ENCODE data around the gene ELMO1. TPM values are rescaled to one million over a fixed set of nuclear protein-coding genes. Genes with fewer than 3 reads are reported as not detected.

The ELMO1 gene
- total RNA-seq, 1 experiment from 2014 or later = 137 TPM

- no peaks in the 10 kb centered on the region for H3K27me3 ChIP-seq (ENCODE audit: low read length)
- 0 out of 2 replicates have a peak, but pooled peaks cover 3% of the 10 kb centered on the region for H3K79me2 ChIP-seq (ENCODE audit: low read length)
- no peak overlapping the region for H3K4me2 ChIP-seq (ENCODE audit: low read depth, low read length, poor library complexity, severe bottlenecking)
- H3K9me2 ChIP-seq (replicated peaks; ENCODE audit: insufficient read depth, low read length) = no peaks in the 10 kb centered on the region; the same call in 1 of the 2 replicates
- H3K4me3 ChIP-seq (ENCODE audit: low read length) = no peak overlapping the region
- H3K36me3 ChIP-seq (ENCODE audit: insufficient read depth, low read length) = no peaks in the 10 kb centered on the region
- no peaks in the 10 kb centered on the region for H3K9me3 ChIP-seq (ENCODE audit: low read length)
- H3K4me1 ChIP-seq (ENCODE audit: low read length) = no peaks in the 10 kb centered on the region
- DNase-seq = no peak
- no peaks in the 10 kb centered on the region for H4K20me1 ChIP-seq (ENCODE audit: insufficient read depth, low read depth, low read length)
- H3K27ac ChIP-seq (ENCODE audit: low read length) = no peak overlapping the region
- H2AFZ ChIP-seq (ENCODE audit: low read length) = no peak overlapping the region
- no peak overlapping the region for H3K9ac ChIP-seq (ENCODE audit: low read length)
Measured at GRCh38 chr7:37061849-37062559, 386.7 kb downstream of the ELMO1 start.

- H3K4me2 ChIP-seq (ENCODE audit: low read depth, low read length, poor library complexity, severe bottlenecking) = no peak overlapping the region
- no peak overlapping the region for H2AFZ ChIP-seq (ENCODE audit: low read length)
- H3K4me1 ChIP-seq (ENCODE audit: low read length) = no peaks in the 10 kb centered on the region
- H3K9me2 ChIP-seq (replicated peaks; ENCODE audit: insufficient read depth, low read length) = no peaks in the 10 kb centered on the region
- H3K27me3 ChIP-seq (ENCODE audit: low read length) = no peaks in the 10 kb centered on the region
- no peak overlapping the region for H3K9ac ChIP-seq (ENCODE audit: low read length)
- H3K4me3 ChIP-seq (ENCODE audit: low read length) = no peak overlapping the region
- no peaks in the 10 kb centered on the region for H3K9me3 ChIP-seq (ENCODE audit: low read length)
- no peaks in the 10 kb centered on the region for H3K36me3 ChIP-seq (ENCODE audit: insufficient read depth, low read length)
- H4K20me1 ChIP-seq (ENCODE audit: insufficient read depth, low read depth, low read length) = no peaks in the 10 kb centered on the region
- no peak for DNase-seq
- H3K27ac ChIP-seq (ENCODE audit: low read length) = no peak overlapping the region
- 0 out of 2 replicates have a peak, but pooled peaks cover 3% of the 10 kb centered on the region for H3K79me2 ChIP-seq (ENCODE audit: low read length)
Measured at GRCh38 chr7:37056234-37056912, 392.3 kb downstream of the ELMO1 start.

GRCh38 chr7:37054624-37055241, 393.9 kb downstream of the ELMO1 start:
- Histone ChIP-seq H3K79me2 (ENCODE audit: low read length) (0 out of 2 replicates have a peak, but pooled peaks cover 3% of the 10 kb centered on the region), H3K36me3 (ENCODE audit: insufficient read depth, low read length) (no peaks in the 10 kb centered on the region), H3K9me3 (ENCODE audit: low read length) (no peaks in the 10 kb centered on the region), H3K9ac (ENCODE audit: low read length) (no peak overlapping the region), H3K9me2 (replicated peaks; ENCODE audit: insufficient read depth, low read length) (no peaks in the 10 kb centered on the region), H3K4me1 (ENCODE audit: low read length) (no peaks in the 10 kb centered on the region), H3K27me3 (ENCODE audit: low read length) (no peaks in the 10 kb centered on the region), H3K4me2 (ENCODE audit: low read depth, low read length, poor library complexity, severe bottlenecking) (no peak overlapping the region), H3K4me3 (ENCODE audit: low read length) (no peak overlapping the region), H2AFZ (ENCODE audit: low read length) (no peak overlapping the region), H3K27ac (ENCODE audit: low read length) (no peak overlapping the region), H4K20me1 (ENCODE audit: insufficient read depth, low read depth, low read length) (no peaks in the 10 kb centered on the region)
- DNase-seq = no peak

- Histone ChIP-seq H2AFZ (ENCODE audit: low read length) (no peak overlapping the region), H3K9ac (ENCODE audit: low read length) (no peak overlapping the region), H3K4me2 (ENCODE audit: low read depth, low read length, poor library complexity, severe bottlenecking) (no peak overlapping the region), H3K27me3 (ENCODE audit: low read length) (no peaks in the 10 kb centered on the region), H3K36me3 (ENCODE audit: insufficient read depth, low read length) (no peaks in the 10 kb centered on the region), H3K27ac (ENCODE audit: low read length) (no peak overlapping the region), H3K9me3 (ENCODE audit: low read length) (no peaks in the 10 kb centered on the region), H3K79me2 (ENCODE audit: low read length) (0 out of 2 replicates have a peak, but pooled peaks cover 3% of the 10 kb centered on the region), H3K9me2 (replicated peaks; ENCODE audit: insufficient read depth, low read length) (no peaks in the 10 kb centered on the region), H3K4me1 (ENCODE audit: low read length) (no peaks in the 10 kb centered on the region), H4K20me1 (ENCODE audit: insufficient read depth, low read depth, low read length) (no peaks in the 10 kb centered on the region), H3K4me3 (ENCODE audit: low read length) (no peak overlapping the region)
- DNase-seq = peak; percentile 71
Measured at GRCh38 chr7:37052705-37053104, 396.0 kb downstream of the ELMO1 start.

- no peak overlapping the region for H3K4me2 ChIP-seq (ENCODE audit: low read depth, low read length, poor library complexity, severe bottlenecking)
- H3K4me1 ChIP-seq (ENCODE audit: low read length) = peaks cover 6% of the 10 kb centered on the region
Measured at GRCh38 chr7:37050801-37051200, 397.9 kb downstream of the ELMO1 start.

GRCh38 chr7:37048674-37049073, 400.0 kb downstream of the ELMO1 start:
- H3K9ac ChIP-seq (ENCODE audit: low read length) = no peak overlapping the region
- no peak overlapping the region for H3K4me3 ChIP-seq (ENCODE audit: low read length)
- H3K9me2 ChIP-seq (replicated peaks; ENCODE audit: insufficient read depth, low read length) = no peaks in the 10 kb centered on the region
- no peak overlapping the region for H3K4me2 ChIP-seq (ENCODE audit: low read depth, low read length, poor library complexity, severe bottlenecking)
- no peaks in the 10 kb centered on the region for H3K27me3 ChIP-seq (ENCODE audit: low read length)
- no peaks in the 10 kb centered on the region for H4K20me1 ChIP-seq (ENCODE audit: insufficient read depth, low read depth, low read length)
- H3K79me2 ChIP-seq (ENCODE audit: low read length) = no peaks in the 10 kb centered on the region
- H3K36me3 ChIP-seq (ENCODE audit: insufficient read depth, low read length) = no peaks in the 10 kb centered on the region
- H2AFZ ChIP-seq (ENCODE audit: low read length) = no peak overlapping the region
- peaks cover 12% of the 10 kb centered on the region for H3K4me1 ChIP-seq (ENCODE audit: low read length)
- no peak for DNase-seq
- H3K9me3 ChIP-seq (ENCODE audit: low read length) = no peaks in the 10 kb centered on the region
- no peak overlapping the region for H3K27ac ChIP-seq (ENCODE audit: low read length)

More at GRCh38 chr7:37050801-37051200, 397.9 kb downstream of the ELMO1 start:
- no peak overlapping the region for H3K4me3 ChIP-seq (ENCODE audit: low read length)
- no peaks in the 10 kb centered on the region for H3K79me2 ChIP-seq (ENCODE audit: low read length)
- H3K36me3 ChIP-seq (ENCODE audit: insufficient read depth, low read length) = no peaks in the 10 kb centered on the region
- H3K27me3 ChIP-seq (ENCODE audit: low read length) = no peaks in the 10 kb centered on the region
- no peak overlapping the region for H3K9ac ChIP-seq (ENCODE audit: low read length)
- H4K20me1 ChIP-seq (ENCODE audit: insufficient read depth, low read depth, low read length) = no peaks in the 10 kb centered on the region
- no peak overlapping the region for H2AFZ ChIP-seq (ENCODE audit: low read length)
- H3K27ac ChIP-seq (ENCODE audit: low read length) = no peak overlapping the region
- no peak for DNase-seq
- H3K9me2 ChIP-seq (replicated peaks; ENCODE audit: insufficient read depth, low read length) = no peaks in the 10 kb centered on the region
- H3K9me3 ChIP-seq (ENCODE audit: low read length) = no peaks in the 10 kb centered on the region

GRCh38 chr7:37047260-37047659, 401.4 kb downstream of the ELMO1 start:
- H3K9me3 ChIP-seq (ENCODE audit: low read length) = no peaks in the 10 kb centered on the region
- no peaks in the 10 kb centered on the region for H4K20me1 ChIP-seq (ENCODE audit: insufficient read depth, low read depth, low read length)
- H3K27me3 ChIP-seq (ENCODE audit: low read length) = no peaks in the 10 kb centered on the region
- no peak overlapping the region for H2AFZ ChIP-seq (ENCODE audit: low read length)
- no peak overlapping the region for H3K4me3 ChIP-seq (ENCODE audit: low read length)
- H3K4me2 ChIP-seq (ENCODE audit: low read depth, low read length, poor library complexity, severe bottlenecking) = no peak overlapping the region
- no peaks in the 10 kb centered on the region for H3K36me3 ChIP-seq (ENCODE audit: insufficient read depth, low read length)
- H3K27ac ChIP-seq (ENCODE audit: low read length) = no peak overlapping the region
- H3K4me1 ChIP-seq (ENCODE audit: low read length) = peaks cover 12% of the 10 kb centered on the region
- no peak for DNase-seq
- no peaks in the 10 kb centered on the region for H3K79me2 ChIP-seq (ENCODE audit: low read length)
- no peaks in the 10 kb centered on the region for H3K9me2 ChIP-seq (replicated peaks; ENCODE audit: insufficient read depth, low read length)
- H3K9ac ChIP-seq (ENCODE audit: low read length) = no peak overlapping the region

- Histone ChIP-seq H3K79me2 (ENCODE audit: low read length) (no peaks in the 10 kb centered on the region), H3K9ac (ENCODE audit: low read length) (no peak overlapping the region), H2AFZ (ENCODE audit: low read length) (no peak overlapping the region), H3K27ac (ENCODE audit: low read length) (no peak overlapping the region), H3K9me3 (ENCODE audit: low read length) (no peaks in the 10 kb centered on the region), H3K36me3 (ENCODE audit: insufficient read depth, low read length) (no peaks in the 10 kb centered on the region), H3K4me1 (ENCODE audit: low read length) (peaks cover 12% of the 10 kb centered on the region), H4K20me1 (ENCODE audit: insufficient read depth, low read depth, low read length) (no peaks in the 10 kb centered on the region), H3K4me2 (ENCODE audit: low read depth, low read length, poor library complexity, severe bottlenecking) (no peak overlapping the region), H3K9me2 (replicated peaks; ENCODE audit: insufficient read depth, low read length) (no peaks in the 10 kb centered on the region), H3K27me3 (ENCODE audit: low read length) (no peaks in the 10 kb centered on the region), H3K4me3 (ENCODE audit: low read length) (no peak overlapping the region)
- DNase-seq = no peak
Measured at GRCh38 chr7:37046531-37047079, 402.1 kb downstream of the ELMO1 start.
